AG04450 (cell line): ENCODE data around the gene DCDC1. TPM values are rescaled to one million over a fixed set of nuclear protein-coding genes. Genes with fewer than 3 reads are reported as not detected.
A peak's percentile ranks its signal among the peaks of the same experiment; 100 is the strongest.

Experiments used
- CTCF ChIA-PET: fragments of 300-600, 350-600 bp; formaldehyde crosslinking; extraction: SDS; loops from one replicate; lab custom pipeline; 2022; ENCODE audit warnings: antibody characterized with exemption, inconsistent platforms; lab: Charles Lee
- POLR2A ChIA-PET: fragments of 350-600 bp; formaldehyde crosslinking; extraction: SDS; loops from one replicate; lab custom pipeline; 2021; ENCODE audit warnings: antibody characterized with exemption, inconsistent platforms; lab: Yijun Ruan, JAX
- DNase-seq: peaks from one replicate; pipeline ENCODE4 v3.0.0-alpha.2; 2011; ENCODE audit warnings: low read depth, low spot score
- H3K27ac ChIP-seq: one replicate; pipeline ENCODE4 v1.5.1; 2012; ENCODE audit warnings: low read depth, low read length, control low read depth
- H3K27me3 ChIP-seq: one replicate; pipeline ENCODE4 v1.6.0; 2012; ENCODE audit warnings: low read length; ENCODE audit not compliant: control insufficient read depth, insufficient read depth
- H3K4me3 ChIP-seq: 2 replicates; pipeline ENCODE4 v1.5.1; 2011; ENCODE audit warnings: mild to moderate bottlenecking, low read depth, low read length, control low read depth
- H3K9me3 ChIP-seq: 2 replicates; pipeline ENCODE4 v1.5.1; 2012; ENCODE audit warnings: low read length; ENCODE audit not compliant: control insufficient read depth, insufficient read depth
- polyA plus RNA-seq: library from polyadenylated mRNA; depleted of rRNA; stranded (reverse); fragments of >200 nt; gene quantifications from 2 replicates; pipeline ENCODE4 v1.2.3, GENCODE V29; 2011
- TF ChIP-seq, protein P1 (sequence below): IDR thresholded peaks from 2 replicates; pipeline ENCODE4 v1.5.1; 2011; ENCODE audit warnings: low read depth, low read length, control low read depth, inconsistent platforms

The DCDC1 gene
- polyA plus RNA-seq, 1 experiment: 0.02 TPM

DNA sequence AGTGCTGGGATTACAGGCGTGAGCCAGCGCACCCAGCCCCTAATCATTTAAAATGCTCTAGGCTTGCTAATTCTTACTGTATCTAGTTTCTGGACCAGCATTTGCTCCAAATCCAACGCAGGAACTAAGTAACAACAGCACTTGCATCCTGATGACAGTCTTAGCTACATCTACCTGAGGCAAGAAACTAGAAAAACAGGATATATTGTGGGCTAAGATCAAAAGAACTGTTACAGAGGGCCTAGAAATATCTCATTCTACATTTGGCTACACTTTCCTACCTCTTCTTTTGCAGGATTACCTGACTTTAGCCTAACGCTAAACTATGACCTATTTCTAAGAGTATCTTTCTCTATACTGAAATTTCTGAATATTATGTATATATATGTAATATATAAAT, 7.8 kb downstream of the DCDC1 start:
- CTCF ChIA-PET: no interaction called here
- no peaks in the 10 kb centered on the region for H3K9me3 ChIP-seq
- POLR2A ChIA-PET: no interaction called here

DNA sequence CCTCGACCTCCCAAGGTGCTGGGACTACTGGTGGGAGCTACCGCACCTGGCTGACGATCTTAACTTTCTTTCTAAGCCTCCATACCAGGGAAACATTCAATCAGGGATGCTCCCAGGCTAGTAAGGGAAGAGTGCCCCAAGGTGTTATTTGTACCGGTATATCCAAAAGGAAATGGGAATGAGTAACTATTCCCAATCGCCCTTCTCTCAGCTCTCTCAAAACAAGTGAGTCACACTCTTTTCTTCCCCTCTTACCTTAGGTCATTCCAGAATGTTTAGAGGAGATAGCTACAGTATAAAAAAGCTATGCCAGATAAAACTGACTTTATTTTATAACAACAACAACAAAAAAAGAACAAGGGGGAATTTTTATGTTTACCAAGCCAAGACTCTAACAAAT, 13.7 kb downstream of the DCDC1 start:
- no peak overlapping the region for H3K4me3 ChIP-seq

More for the DNA sequence above, 7.8 kb downstream of the DCDC1 start:
- TF ChIP-seq, protein P1, sequence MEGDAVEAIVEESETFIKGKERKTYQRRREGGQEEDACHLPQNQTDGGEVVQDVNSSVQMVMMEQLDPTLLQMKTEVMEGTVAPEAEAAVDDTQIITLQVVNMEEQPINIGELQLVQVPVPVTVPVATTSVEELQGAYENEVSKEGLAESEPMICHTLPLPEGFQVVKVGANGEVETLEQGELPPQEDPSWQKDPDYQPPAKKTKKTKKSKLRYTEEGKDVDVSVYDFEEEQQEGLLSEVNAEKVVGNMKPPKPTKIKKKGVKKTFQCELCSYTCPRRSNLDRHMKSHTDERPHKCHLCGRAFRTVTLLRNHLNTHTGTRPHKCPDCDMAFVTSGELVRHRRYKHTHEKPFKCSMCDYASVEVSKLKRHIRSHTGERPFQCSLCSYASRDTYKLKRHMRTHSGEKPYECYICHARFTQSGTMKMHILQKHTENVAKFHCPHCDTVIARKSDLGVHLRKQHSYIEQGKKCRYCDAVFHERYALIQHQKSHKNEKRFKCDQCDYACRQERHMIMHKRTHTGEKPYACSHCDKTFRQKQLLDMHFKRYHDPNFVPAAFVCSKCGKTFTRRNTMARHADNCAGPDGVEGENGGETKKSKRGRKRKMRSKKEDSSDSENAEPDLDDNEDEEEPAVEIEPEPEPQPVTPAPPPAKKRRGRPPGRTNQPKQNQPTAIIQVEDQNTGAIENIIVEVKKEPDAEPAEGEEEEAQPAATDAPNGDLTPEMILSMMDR: no peak
- H3K27ac ChIP-seq: no peak overlapping the region
- no peaks in the 10 kb centered on the region for H3K27me3 ChIP-seq
- no peak for DNase-seq
- H3K4me3 ChIP-seq: no peak overlapping the region

DNA sequence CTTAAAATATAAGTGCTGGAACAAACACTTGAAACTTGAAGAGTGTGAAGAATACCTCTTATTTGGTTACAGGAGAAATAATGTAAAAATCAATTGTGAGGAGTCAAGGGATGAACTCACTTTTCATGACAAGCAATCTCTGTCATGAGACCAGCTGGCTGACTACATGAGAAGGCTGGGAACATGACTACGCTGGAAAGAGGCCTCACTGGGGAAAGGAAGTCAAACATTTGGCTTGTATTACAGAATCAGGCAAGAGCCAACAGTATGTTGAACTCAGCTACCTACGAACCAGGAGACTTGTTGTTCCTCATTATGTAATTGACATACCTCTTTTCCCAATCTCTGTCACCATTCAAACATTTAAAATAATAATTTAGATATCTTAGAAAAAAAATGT, 14.4 kb downstream of the DCDC1 start:
- no peak for DNase-seq
- POLR2A ChIA-PET: no interaction called here

More for the DNA sequence above, 13.7 kb downstream of the DCDC1 start:
- CTCF ChIA-PET: interaction anchor here (0.9 to 1.4 kb wide), 3 partner anchors 14 to 515 kb away, joined by 3 to 4 read pairs (median 3); partner anchors contain the start of genes DCDC1 and DNAJC24
- TF ChIP-seq, protein P1: no peak
- no peaks in the 10 kb centered on the region for H3K9me3 ChIP-seq
- DNase-seq: no peak
- no peaks in the 10 kb centered on the region for H3K27me3 ChIP-seq
- POLR2A ChIA-PET: no interaction called here
- H3K27ac ChIP-seq: no peak overlapping the region

GRCh38 chr11:31351168-31351567, 18.4 kb downstream of the DCDC1 start:
- TF ChIP-seq, protein P1: no peak
- no peak for DNase-seq
- Histone ChIP-seq H3K9me3 (no peaks in the 10 kb centered on the region), H3K27me3 (no peaks in the 10 kb centered on the region), H3K27ac (no peak overlapping the region), H3K4me3 (no peak overlapping the region)
- CTCF ChIA-PET: no interaction called here
- POLR2A ChIA-PET: no interaction called here

More for the DNA sequence above, 14.4 kb downstream of the DCDC1 start:
- H3K4me3 ChIP-seq: no peak overlapping the region
- H3K27ac ChIP-seq: no peak overlapping the region
- H3K27me3 ChIP-seq: no peaks in the 10 kb centered on the region
- TF ChIP-seq, protein P1: no peak
- no peaks in the 10 kb centered on the region for H3K9me3 ChIP-seq
- CTCF ChIA-PET: interaction anchor here (0.9 to 1.4 kb wide), 3 partner anchors 14 to 515 kb away, joined by 3 to 4 read pairs (median 3); partner anchors contain the start of genes DCDC1 and DNAJC24

DNA sequence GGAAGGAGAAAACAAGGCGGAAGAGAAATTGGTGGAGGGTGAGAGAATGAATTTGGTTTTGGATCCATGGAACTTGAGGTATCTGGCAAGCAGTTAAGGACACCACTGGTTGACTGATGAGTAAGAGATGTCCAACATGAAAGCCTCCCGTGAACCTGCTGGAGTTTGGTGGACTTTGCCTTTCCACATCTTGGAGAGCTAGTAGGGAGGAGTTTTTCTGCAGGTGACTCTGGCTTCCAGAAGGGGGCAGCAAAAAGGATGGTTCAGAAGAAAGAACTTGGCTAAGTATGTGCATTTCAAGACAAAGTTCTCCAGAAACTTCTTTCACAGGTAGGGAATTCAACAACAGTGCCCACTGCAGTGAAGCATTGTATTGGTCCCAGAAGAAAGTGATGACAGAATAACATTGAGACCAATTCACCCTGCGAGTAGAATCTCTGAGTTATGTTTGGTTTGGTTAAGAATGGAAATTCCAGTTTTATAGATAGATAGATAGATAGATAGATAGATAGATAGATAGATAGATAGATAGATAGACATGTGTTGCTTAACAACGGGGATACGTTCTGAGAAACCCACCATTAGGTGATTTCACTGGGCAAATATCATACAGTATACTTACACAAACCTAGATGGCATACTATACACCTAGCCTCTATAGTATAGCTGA, 28.5 kb downstream of the DCDC1 start:
- Histone ChIP-seq H3K27ac (no peak overlapping the region), H3K9me3 (no peaks in the 10 kb centered on the region), H3K4me3 (no peak overlapping the region), H3K27me3 (no peaks in the 10 kb centered on the region)
- POLR2A ChIA-PET: no interaction called here
- TF ChIP-seq, protein P1: peak; percentile 70
- CTCF ChIA-PET: interaction anchor here (0.6 to 3.0 kb wide), 10 partner anchors 8 to 835 kb away, joined by 3 to 13 read pairs (median 4); no protein-coding TSS in a partner anchor
- DNase-seq: no peak
